Large intestine (tissue), 3 donors: ENCODE measurements around the gene C15orf40. TPM values are rescaled to one million over a fixed set of nuclear protein-coding genes. Genes with fewer than 3 reads are reported as not detected.
"Not testable (repeated sequence)": the region's sequence is repeated elsewhere in the genome, so short reads cannot be mapped to it uniquely, and the experiment has no call there.

Experiments used
- DNase-seq, 2 donors: peaks; one replicate each; pipeline versions ENCODE4 v3.0.0 to v3.0.0-alpha.2; 2013
- H3K27ac ChIP-seq: one replicate; pipeline ENCODE4 v1.5.1; 2013; ENCODE audit warnings: low read length
- H3K27me3 ChIP-seq: 2 replicates; pipeline ENCODE4 v1.6.1; 2013; ENCODE audit warnings: low read length; ENCODE audit not compliant: control insufficient read depth, insufficient read depth
- H3K36me3 ChIP-seq: 2 replicates; pipeline ENCODE4 v1.6.1; 2013; ENCODE audit warnings: low read length; ENCODE audit not compliant: control insufficient read depth, insufficient read depth
- H3K4me1 ChIP-seq: one replicate; pipeline ENCODE4 v1.6.1; 2013; ENCODE audit warnings: low read length; ENCODE audit not compliant: control insufficient read depth, insufficient read depth
- H3K4me3 ChIP-seq: one replicate; pipeline ENCODE4 v1.5.1; 2013; ENCODE audit warnings: low read length
- H3K9me3 ChIP-seq: one replicate; pipeline ENCODE4 v1.6.1; 2013; ENCODE audit warnings: mild to moderate bottlenecking, low read depth, low read length, moderate library complexity; ENCODE audit not compliant: control insufficient read depth
- WGBS: methylation state at CpG from one replicate; pipeline ENCODE4 v1.1.5; 2013; ENCODE audit warnings: low lambda C conversion rate; ENCODE audit not compliant: insufficient coverage; 5-methylcytosine and 5-hydroxymethylcytosine counted together
- polyA plus RNA-seq: library from polyadenylated mRNA; unstranded; fragments of 120-200 nt; gene quantifications from one replicate; pipeline ENCODE4 v1.2.1, GENCODE V29; 2013

The C15orf40 gene
- polyA plus RNA-seq, 1 donor, result 29.1 TPM

GRCh38 chr15:82942691-82943090 is 68.7 kb downstream of the C15orf40 start:
- Histone ChIP-seq H3K4me1 (no peaks in the 10 kb centered on the region), H3K36me3 (no peaks in the 10 kb centered on the region), H3K27ac (no peak overlapping the region), H3K9me3 (no peaks in the 10 kb centered on the region), H3K27me3 (peaks cover 2% of the 10 kb centered on the region), H3K4me3 (no peak overlapping the region)
- 80% methylated on average over 1 of the region's 8 CpGs for WGBS
- DNase-seq, result no peak

DNA sequence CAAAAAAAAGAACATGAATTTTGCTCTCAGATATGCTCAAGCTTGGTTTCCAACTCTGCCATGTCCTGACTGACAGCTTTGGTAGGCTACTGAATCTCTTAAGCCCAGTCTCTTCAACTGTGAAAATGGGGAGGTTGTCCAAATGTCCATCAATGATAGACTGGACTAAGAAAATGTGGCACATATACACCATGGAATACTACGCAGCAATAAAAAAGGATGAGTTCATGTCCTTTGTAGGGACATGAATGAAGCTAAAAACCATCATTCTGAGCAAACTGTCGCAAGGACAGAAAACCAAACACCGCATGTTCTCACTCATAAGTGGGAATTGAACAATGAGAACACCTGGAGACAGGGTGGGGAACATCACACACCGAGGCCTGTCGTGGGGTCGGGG is 71.8 kb downstream of the C15orf40 start:
- H3K27ac ChIP-seq, H3K4me1 ChIP-seq, H3K27me3 ChIP-seq, DNase-seq, H3K4me3 ChIP-seq, H3K36me3 ChIP-seq, H3K9me3 ChIP-seq: not testable (repeated sequence)
- no CpG with 5 or more reads among the region's 6 CpGs for WGBS

Other genes with a start within 250 kb of the C15orf40 start
- gene FSD2, start 205.6 kb downstream of the C15orf40 start, polyA plus RNA-seq, result 0.07 TPM
- 12.8 TPM for gene WHAMM, start 202.0 kb downstream of the C15orf40 start, polyA plus RNA-seq
- gene HOMER2, start 58.9 kb downstream of the C15orf40 start, polyA plus RNA-seq, result 7.1 TPM
- gene RAMAC, start 25.4 kb downstream of the C15orf40 start, polyA plus RNA-seq, result 30.1 TPM
- gene BTBD1, start 55.6 kb upstream of the C15orf40 start, polyA plus RNA-seq, result 68.4 TPM
- 1.4 TPM for gene TM6SF1, start 96.0 kb upstream of the C15orf40 start, polyA plus RNA-seq
- gene HDGFL3, start 196.2 kb upstream of the C15orf40 start, polyA plus RNA-seq, result 30.4 TPM